GM21367 (cell line): ENCODE measurements around the gene CTPS2.
"Not testable (repeated sequence)": the region's sequence is repeated elsewhere in the genome, so short reads cannot be mapped to it uniquely, and the experiment has no call there.

Experiments used
- ATAC-seq: cut with Tn5 transposase; IDR thresholded peaks from one replicate; pipeline ENCODE4 v1.9.1; 2021; ENCODE audit not compliant: unreplicated experiment

Gene CTPS2

GRCh38 chrX:16610121-16610621 is 102.3 kb downstream of the CTPS2 start:
- ATAC-seq = no peak

GRCh38 chrX:16606142-16606720 is 106.2 kb downstream of the CTPS2 start:
- no peak for ATAC-seq

- no peak for ATAC-seq
Observed at GRCh38 chrX:16604337-16604736, 108.1 kb downstream of the CTPS2 start.

- ATAC-seq = no peak
Observed at GRCh38 chrX:16603822-16604221, 108.6 kb downstream of the CTPS2 start.

GRCh38 chrX:16603235-16603634 is 109.2 kb downstream of the CTPS2 start:
- ATAC-seq = not testable (repeated sequence)

- no peak for ATAC-seq
Observed at GRCh38 chrX:16601885-16602284, 110.6 kb downstream of the CTPS2 start.

- ATAC-seq = no peak
Observed at GRCh38 chrX:16594490-16594889, 118.0 kb downstream of the CTPS2 start.

- ATAC-seq = no peak
Observed at GRCh38 chrX:16593801-16594200, 118.7 kb downstream of the CTPS2 start.

- no peak for ATAC-seq
Observed at GRCh38 chrX:16592194-16592770, 120.2 kb downstream of the CTPS2 start.

- ATAC-seq = no peak
Observed at GRCh38 chrX:16589826-16590225, 122.6 kb downstream of the CTPS2 start.

GRCh38 chrX:16589211-16589610 is 123.3 kb downstream of the CTPS2 start:
- no peak for ATAC-seq

GRCh38 chrX:16588266-16588665 is 124.2 kb downstream of the CTPS2 start:
- ATAC-seq = no peak

- no peak for ATAC-seq
Observed at GRCh38 chrX:16587836-16588235, 124.6 kb downstream of the CTPS2 start.

GRCh38 chrX:16586377-16587112 is 125.9 kb downstream of the CTPS2 start:
- ATAC-seq = no peak

- ATAC-seq = no peak
Observed at GRCh38 chrX:16585486-16586376, 126.7 kb downstream of the CTPS2 start.

GRCh38 chrX:16580004-16580797 is 132.3 kb downstream of the CTPS2 start:
- ATAC-seq = not testable (repeated sequence)

GRCh38 chrX:16579517-16579916 is 133.0 kb downstream of the CTPS2 start:
- no peak for ATAC-seq

GRCh38 chrX:16578218-16578617 is 134.3 kb downstream of the CTPS2 start:
- ATAC-seq = no peak

GRCh38 chrX:16577483-16578029 is 134.9 kb downstream of the CTPS2 start:
- ATAC-seq = no peak

GRCh38 chrX:16575388-16575787 is 137.1 kb downstream of the CTPS2 start:
- ATAC-seq = not testable (repeated sequence)
